K562 (cell line): Measurements from ENCODE around the gene CRADD. TPM values are rescaled to one million over a fixed set of nuclear protein-coding genes. Genes with fewer than 3 reads are reported as not detected.
A peak's percentile ranks its signal among the peaks of the same experiment; 100 is the strongest.

Experiments used
- ATAC-seq: fragments of 200-7000 bp; cut with Tn5 transposase; 3 replicates; pipeline ENCODE4 v1.9.1; 2020; ENCODE audit warnings: moderate library complexity
- BruUV-seq: library from RNA; stranded (reverse); fragments of 400-500 nt; replicated peaks from 2 replicates; lab custom pipeline; 2021; lab: Mats Ljungman, UMichigan
- CTCF ChIA-PET: fragments of 300-600 bp; formaldehyde crosslinking; extraction: SDS; loops from one replicate; lab custom pipeline; 2021; ENCODE audit warnings: low intra/inter-chr PET ratio; lab: Yijun Ruan, JAX
- POLR2A ChIA-PET: fragments of 300-600, 350-650 bp; sonication (Branson Sonifier 250); formaldehyde crosslinking; extraction: SDS; loops from one replicate; lab custom pipeline; 2021; ENCODE audit warnings: antibody characterized with exemption, inconsistent platforms; lab: Yijun Ruan, JAX
- DNase-seq, 4 experiments: peaks; one replicate each; pipeline versions ENCODE4 v3.0.0 to v3.0.0-alpha.2; 2011 to 2018; ENCODE audit warnings: low spot score in 3 of 4, mixed read lengths in 3 of 4; ENCODE audit errors: extremely low read depth in 1 of 4
- FAIRE-seq: peaks from 2 replicates; lab custom pipeline; 2011; peaks lifted over from hg19 to GRCh38; lab: Jason Lieb, UNC
- H2AFZ ChIP-seq: 2 replicates; pipeline ENCODE4 v1.6.0; 2011; ENCODE audit warnings: low read depth, low read length, control low read depth, inconsistent platforms
- H3K27ac ChIP-seq: fragments of 200-600 bp; 3 replicates; pipeline ENCODE4 v1.8.0; 2011; ENCODE audit warnings: low read depth, mild to moderate bottlenecking, control low read depth, inconsistent platforms, low read length, moderate library complexity, mixed read lengths; ENCODE audit errors: extremely low read depth
- H3K27me3 ChIP-seq, 2 experiments: fragments of 300-600 bp in 1 of 2; 2 replicates in 1 of 2; 3 replicates in 1 of 2; pipeline versions ENCODE4 v1.6.0 to v1.8.0; 2011; ENCODE audit warnings: inconsistent platforms in 2 of 2, low read length in 2 of 2, mild to moderate bottlenecking in 1 of 2, mixed read lengths in 1 of 2, moderate library complexity in 1 of 2; ENCODE audit not compliant: control insufficient read depth in 2 of 2, insufficient read depth in 2 of 2
- H3K36me3 ChIP-seq: fragments of 300-600 bp; 3 replicates; pipeline ENCODE4 v1.8.0; 2011; ENCODE audit warnings: mild to moderate bottlenecking, low read length, inconsistent platforms; ENCODE audit not compliant: control insufficient read depth, insufficient read depth
- H3K4me1 ChIP-seq, 2 experiments: fragments of 200-600 bp in 1 of 2; replicated peaks in 1 of 2; 2 replicates in 1 of 2; 3 replicates in 1 of 2; pipeline versions ENCODE4 v1.5.1 to v1.8.0; 2011; ENCODE audit warnings: inconsistent platforms in 2 of 2, low read length in 2 of 2, mild to moderate bottlenecking in 1 of 2, mixed read lengths in 1 of 2, moderate library complexity in 1 of 2; ENCODE audit not compliant: control insufficient read depth in 2 of 2, insufficient read depth in 2 of 2
- H3K4me2 ChIP-seq: 2 replicates; pipeline ENCODE4 v1.6.1; 2011; ENCODE audit warnings: low read length, control low read depth, inconsistent platforms, mixed read lengths; ENCODE audit not compliant: insufficient read depth
- H3K4me3 ChIP-seq: fragments of 200-600 bp; sonication (generic), shearing (Covaris generic); 2 replicates; pipeline ENCODE4 v1.5.1; 2016; ENCODE audit warnings: control low read depth, inconsistent platforms
- H3K79me2 ChIP-seq: fragments of 200-600 bp; 3 replicates; pipeline ENCODE4 v1.8.0; 2011; ENCODE audit warnings: low read length, inconsistent platforms; ENCODE audit not compliant: control insufficient read depth, insufficient read depth
- H3K9ac ChIP-seq, 2 experiments: 2 replicates each; pipeline versions ENCODE4 v1.6.0 to v1.6.1; 2011; ENCODE audit warnings: low read depth in 2 of 2, low read length in 2 of 2, control low read depth in 1 of 2, inconsistent platforms in 1 of 2, mild to moderate bottlenecking in 1 of 2, mixed read lengths in 1 of 2; ENCODE audit not compliant: insufficient read depth in 1 of 2
- H3K9me1 ChIP-seq: one replicate; pipeline ENCODE4 v1.6.0; 2011; ENCODE audit warnings: inconsistent platforms, mild to moderate bottlenecking, low read length, moderate library complexity; ENCODE audit not compliant: control insufficient read depth, insufficient read depth
- H3K9me3 ChIP-seq: replicated peaks from 2 replicates; pipeline ENCODE4 v1.5.1; 2011; ENCODE audit warnings: low read depth, low read length, inconsistent platforms; ENCODE audit not compliant: control insufficient read depth, insufficient read depth
- H4K20me1 ChIP-seq: replicated peaks from 2 replicates; pipeline ENCODE4 v1.6.1; 2011; ENCODE audit warnings: low read length, inconsistent platforms, mixed read lengths; ENCODE audit not compliant: control insufficient read depth, insufficient read depth
- ARID3B ChIP-seq: fragments of 250-450 bp; sonication (Bioruptor Pico); IDR thresholded peaks from 2 replicates; pipeline ENCODE4 v1.4.0; 2020; ENCODE audit warnings: borderline replicate concordance
- CXXC5 ChIP-seq: fragments of 250-450 bp; sonication (Bioruptor Pico); IDR thresholded peaks from 2 replicates; pipeline ENCODE4 v1.8.0; 2022; ENCODE audit warnings: inconsistent platforms, mild to moderate bottlenecking, moderate library complexity
- FOXK1 ChIP-seq: sonication (generic); formaldehyde crosslinking; IDR thresholded peaks from 2 replicates; pipeline ENCODE4 v1.8.0; 2022; ENCODE audit warnings: missing genetic modification reagents, mild to moderate bottlenecking, borderline replicate concordance
- L3MBTL2 ChIP-seq: fragments of 450-650 bp; IDR thresholded peaks from 2 replicates; pipeline ENCODE4 v1.6.1; 2016; ENCODE audit warnings: mild to moderate bottlenecking, moderate library complexity
- NFATC3 ChIP-seq: fragments of 450-650 bp; IDR thresholded peaks from 2 replicates; pipeline ENCODE4 v1.6.1; 2017; ENCODE audit warnings: mild to moderate bottlenecking
- POLR2AphosphoS5 ChIP-seq: IDR thresholded peaks from 2 replicates; pipeline ENCODE4 v1.6.1; 2011; ENCODE audit warnings: mild to moderate bottlenecking, low read depth, low read length, moderate library complexity; ENCODE audit not compliant: control insufficient read depth, insufficient read depth
- ZNF639 ChIP-seq, 2 experiments: fragments of 200-800 bp in 1 of 2; sonication (Bioruptor generic) in 1 of 2; sonication (generic) in 1 of 2; formaldehyde crosslinking in 1 of 2; IDR thresholded peaks in 1 of 2; conservative IDR thresholded peaks in 1 of 2; 2 replicates each; pipeline versions ENCODE4 v1.5.0 to v1.6.1; 2016 to 2020; ENCODE audit warnings: missing compliant biosample characterization in 1 of 2, missing genetic modification characterization in 1 of 2, missing genetic modification reagents in 1 of 2
- WGBS: fragments of 100-300 bp; shearing (Covaris generic); methylation state at CpG from one replicate; pipeline ENCODE4 v1.1.6; 2016; ENCODE audit warnings: low coverage, mixed read lengths; ENCODE audit not compliant: insufficient coverage; ENCODE audit errors: missing lambda C conversion rate; 5-methylcytosine and 5-hydroxymethylcytosine counted together
- in situ Hi-C: fragments of 300-500 bp; cut with MboI; formaldehyde crosslinking; loops from 4 replicates; pipeline ENCODE4 v1.15.0; 2018; ENCODE audit warnings: inconsistent platforms, mixed read lengths
- intact Hi-C: fragments of 100-400 bp; cut with micrococcal nuclease; formaldehyde crosslinking; loops from 2 replicates; pipeline ENCODE4 v1.14.2; 2022
- polyA plus RNA-seq, 8 experiments: library from polyadenylated mRNA; depleted of rRNA in 4 of 8; stranded (reverse) in 5 of 8; unstranded in 3 of 8; fragments of >200 nt; fragmentation: Nextera tagmentation in 2 of 8; fragmentation: Illumina TruSeq in 1 of 8; extraction: Ambion mirVana in 2 of 8; extraction: Trizol in 1 of 8; gene quantifications; 2 replicates each; pipeline versions ENCODE4 v1.2.1 to v1.2.3, GENCODE V29; 2011 to 2014; ENCODE audit warnings: inconsistent platforms in 1 of 8, missing spikeins in 1 of 8
- total RNA-seq, 7 experiments: library from RNA; depleted of rRNA in 6 of 7; stranded (reverse); fragments of >200 nt in 6 of 7; fragmentation: Illumina TruSeq in 2 of 7; extraction: Trizol in 2 of 7; gene quantifications; 2 replicates each; pipeline versions ENCODE4 v1.2.1 to v1.2.3, GENCODE V29; 2011 to 2021; ENCODE audit warnings: low replicate concordance in 1 of 7
- TF ChIP-seq, protein P1 (sequence below): fragments of 250-450 bp; sonication (Bioruptor Pico); IDR thresholded peaks from 2 replicates; pipeline ENCODE4 v1.8.0; 2022; ENCODE audit warnings: moderate library complexity, mild to moderate bottlenecking, inconsistent platforms
- TF ChIP-seq, protein P2 (sequence below): fragments of 250-450 bp; sonication (Bioruptor Pico); IDR thresholded peaks from 2 replicates; pipeline ENCODE4 v1.5.0; 2021; ENCODE audit warnings: mild to moderate bottlenecking, moderate library complexity

CRADD gene
- total and polyA plus RNA-seq, 9 of the 15 experiments (the other 6 are each of a cell fraction or from before 2014, with no cell fraction given), result 20.5 to 41.1 (median 25.9) TPM

DNA sequence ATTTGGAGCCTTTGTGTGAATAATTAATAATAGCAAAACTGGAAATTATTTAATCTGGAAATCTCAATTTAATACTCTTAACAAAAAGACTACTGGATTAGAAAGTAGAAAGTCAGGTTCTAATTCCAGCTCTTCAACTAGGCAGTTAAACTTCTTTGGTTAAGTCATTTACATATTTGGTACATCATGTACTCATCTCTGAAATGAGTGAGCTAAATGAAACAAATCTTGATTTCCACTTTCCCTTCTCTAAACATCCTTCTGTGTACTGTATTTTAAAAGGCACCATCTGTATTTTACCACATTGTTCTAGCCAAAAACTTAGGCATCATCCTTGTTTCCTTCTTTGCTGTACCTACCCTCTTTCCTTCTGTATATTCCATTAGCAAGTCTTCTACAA, 26.9 kb downstream of the CRADD start (continued):
- TF ChIP-seq ARID3B (CRISPR knock-in tag) (no peak), FOXK1 (CRISPR knock-in tag) (no peak)

- in situ Hi-C loops (no loop called here), intact Hi-C loops (no loop called here)
- Histone ChIP-seq H4K20me1 (no peaks in the 10 kb centered on the region), H3K4me3 (no peak overlapping the region), H3K36me3 (no peaks in the 10 kb centered on the region), H3K27ac (no peak overlapping the region), H3K9ac (0 out of 4 replicates have a peak overlapping the region, but pooled peaks of 1 of the 2 experiments have one; percentile 40)
- FAIRE-seq, result no peak
- TF ChIP-seq, protein P1, sequence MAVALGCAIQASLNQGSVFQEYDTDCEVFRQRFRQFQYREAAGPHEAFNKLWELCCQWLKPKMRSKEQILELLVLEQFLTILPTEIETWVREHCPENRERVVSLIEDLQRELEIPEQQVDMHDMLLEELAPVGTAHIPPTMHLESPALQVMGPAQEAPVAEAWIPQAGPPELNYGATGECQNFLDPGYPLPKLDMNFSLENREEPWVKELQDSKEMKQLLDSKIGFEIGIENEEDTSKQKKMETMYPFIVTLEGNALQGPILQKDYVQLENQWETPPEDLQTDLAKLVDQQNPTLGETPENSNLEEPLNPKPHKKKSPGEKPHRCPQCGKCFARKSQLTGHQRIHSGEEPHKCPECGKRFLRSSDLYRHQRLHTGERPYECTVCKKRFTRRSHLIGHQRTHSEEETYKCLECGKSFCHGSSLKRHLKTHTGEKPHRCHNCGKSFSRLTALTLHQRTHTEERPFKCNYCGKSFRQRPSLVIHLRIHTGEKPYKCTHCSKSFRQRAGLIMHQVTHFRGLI (CRISPR knock-in tag), result no peak
- TF ChIP-seq L3MBTL2 (no peak), NFATC3 (no peak), POLR2AphosphoS5 (no peak), CXXC5 (CRISPR knock-in tag) (no peak), ZNF639 (CRISPR knock-in tag; conservative IDR thresholded peaks at IDR 0.05 in 1 of 2, IDR thresholded peaks at IDR 0.05 in 1 of 2) (no peak)
- TF ChIP-seq, protein P2, sequence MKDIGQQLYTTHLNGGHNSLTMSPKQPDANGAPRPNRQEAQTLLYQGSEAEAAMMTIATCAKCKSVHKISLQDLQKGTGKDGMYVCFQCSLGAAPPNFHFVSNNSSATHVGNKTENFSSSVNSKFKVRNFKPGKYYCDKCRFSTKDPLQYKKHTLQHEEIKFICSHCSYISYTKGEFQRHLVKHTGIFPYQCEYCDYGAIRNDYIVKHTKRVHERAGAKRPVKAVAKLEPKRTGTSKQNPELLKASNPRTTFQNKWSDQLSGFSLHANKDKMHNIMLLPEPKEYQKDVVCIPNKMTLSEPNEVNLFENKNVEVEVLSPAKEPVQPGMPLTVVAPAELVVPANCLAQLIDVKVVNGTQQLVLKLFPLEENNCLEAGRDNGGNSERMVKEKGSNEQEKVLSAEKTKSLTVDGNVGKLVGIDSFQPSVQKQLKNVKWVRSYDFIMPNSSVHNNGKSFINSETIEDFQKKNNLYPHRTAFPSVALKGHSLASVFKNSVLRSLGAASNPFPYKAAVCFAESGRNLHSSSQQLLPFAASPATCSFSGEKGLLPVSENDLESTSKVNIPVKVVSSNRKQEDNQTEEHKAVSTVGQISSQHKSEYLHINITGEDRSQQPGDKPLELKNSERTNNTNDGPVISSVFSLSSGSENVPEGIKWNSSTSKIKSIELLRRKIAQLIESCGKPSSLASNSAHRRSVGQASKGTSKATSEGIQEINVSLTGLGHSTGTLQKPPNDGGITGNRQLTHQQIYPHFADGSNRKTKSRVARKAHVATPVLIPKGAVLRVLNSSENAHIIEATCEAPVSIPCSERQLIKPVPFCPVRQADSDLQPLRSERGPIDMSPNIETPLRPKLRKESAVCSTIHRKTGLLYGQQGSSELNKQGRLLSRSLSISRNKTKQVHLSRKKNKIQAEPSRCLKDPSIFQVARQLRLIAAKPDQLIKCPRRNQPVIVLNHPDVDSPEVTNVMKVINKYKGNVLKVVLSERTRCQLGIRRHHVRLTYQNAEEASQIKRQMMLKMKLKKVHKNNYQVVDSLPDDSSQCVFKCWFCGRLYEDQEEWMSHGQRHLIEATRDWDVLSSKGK (CRISPR knock-in tag), result no peak
- TF ChIP-seq, all 486 proteins: peak for 0
- POLR2A ChIA-PET, result no interaction called here
- no peaks in the 10 kb centered on the region for H3K9me1 ChIP-seq
- DNase-seq (no peak), ATAC-seq (peak; percentile 23)
- H3K9me3 ChIP-seq, result no peaks in the 10 kb centered on the region
- 73% methylated on average over 4 of the region's 4 CpGs for WGBS
- peaks cover 17% of the 10 kb centered on the region; the same call in 2 of the 3 replicates for H3K79me2 ChIP-seq
- H3K4me1 ChIP-seq, result peaks cover 4 to 38% of the 10 kb centered on the region in 2 experiments; a peak in 4 of 5 replicates
- no TSS peak for BruUV-seq
- no peak overlapping the region for H3K4me2 ChIP-seq
- no peak overlapping the region for H2AFZ ChIP-seq
- CTCF ChIA-PET, result no interaction called here
- H3K27me3 ChIP-seq, result no peaks in the 10 kb centered on the region
These were observed 27.4 kb downstream of the CRADD start for GRCh38 chr12:93704625-93705024.
